Panc1 (cell line): ENCODE results near the gene KLB. TPM values are rescaled to one million over a fixed set of nuclear protein-coding genes. Genes with fewer than 3 reads are reported as not detected.

Experiments used
- ATAC-seq: fragments of 200-7000 bp; cut with Tn5 transposase; 2 replicates; pipeline ENCODE4 v1.9.1; 2020; ENCODE audit warnings: mild to moderate bottlenecking, moderate library complexity
- BruUV-seq: library from RNA; stranded (reverse); fragments of 400-500 nt; replicated peaks from 2 replicates; lab custom pipeline; 2021; lab: Mats Ljungman, UMichigan
- CTCF ChIA-PET: fragments of 300-600 bp; sonication (Branson Sonifier 250); formaldehyde crosslinking; loops from one replicate; lab custom pipeline; 2022; ENCODE audit warnings: antibody characterized with exemption; lab: Charles Lee
- POLR2A ChIA-PET: fragments of 300-600 bp; sonication (Branson Sonifier 250); formaldehyde crosslinking; loops from one replicate; lab custom pipeline; 2022; ENCODE audit warnings: antibody characterized with exemption; lab: Charles Lee
- DNase-seq: peaks from one replicate; pipeline ENCODE4 v3.0.0-alpha.2; 2010; ENCODE audit warnings: low read depth, low spot score
- H3K27ac ChIP-seq: 2 replicates; pipeline ENCODE4 v1.5.1; 2011; ENCODE audit warnings: mild to moderate bottlenecking, low read length, inconsistent platforms
- H3K27me3 ChIP-seq: fragments of 200-500 bp; sonication (Bioruptor generic); 2 replicates; pipeline ENCODE4 v1.6.0; 2014; ENCODE audit warnings: low read length, inconsistent platforms; ENCODE audit not compliant: control insufficient read depth, insufficient read depth
- H3K36me3 ChIP-seq: fragments of 200-500 bp; sonication (Bioruptor generic); 2 replicates; pipeline ENCODE4 v1.5.1; 2014; ENCODE audit warnings: inconsistent platforms, mild to moderate bottlenecking, low read length, moderate library complexity; ENCODE audit not compliant: control insufficient read depth, insufficient read depth
- H3K4me1 ChIP-seq: 2 replicates; pipeline ENCODE4 v1.5.1; 2011; ENCODE audit warnings: inconsistent platforms, mild to moderate bottlenecking, low read length, moderate library complexity; ENCODE audit not compliant: control insufficient read depth, insufficient read depth
- H3K4me3 ChIP-seq, 2 experiments: 2 replicates each; pipeline ENCODE4 v1.5.1; 2011 to 2012; ENCODE audit warnings: low read depth in 2 of 2, low read length in 2 of 2, mild to moderate bottlenecking in 2 of 2, inconsistent platforms in 1 of 2, moderate library complexity in 1 of 2
- H3K9me3 ChIP-seq: fragments of 200-500 bp; sonication (Bioruptor generic); 2 replicates; pipeline ENCODE4 v1.5.1; 2014; ENCODE audit warnings: low read depth, mild to moderate bottlenecking, inconsistent platforms, low read length, moderate library complexity; ENCODE audit not compliant: control insufficient read depth, insufficient read depth
- POLR2AphosphoS5 ChIP-seq: IDR thresholded peaks from 2 replicates; pipeline ENCODE4 v1.6.1; 2012; ENCODE audit warnings: mild to moderate bottlenecking, low read depth, low read length, moderate library complexity
- SIN3A ChIP-seq: IDR thresholded peaks from 2 replicates; pipeline ENCODE4 v1.6.1; 2012; ENCODE audit warnings: low read depth, mild to moderate bottlenecking, low read length, moderate library complexity, borderline replicate concordance; ENCODE audit not compliant: insufficient read depth
- TCF7L2 ChIP-seq: IDR thresholded peaks from 2 replicates; pipeline ENCODE4 v1.6.1; 2011; ENCODE audit warnings: mild to moderate bottlenecking, low read depth, low read length, inconsistent platforms
- in situ Hi-C: cut with HindIII; loops from 2 replicates; pipeline ENCODE4 v1.10.0; 2016; ENCODE audit warnings: low sequenced_read_pairs, low pct_unique_long_range_greater_than_20kb
- intact Hi-C: fragments of 100-400 bp; cut with micrococcal nuclease; formaldehyde crosslinking; loops from one replicate; pipeline ENCODE4 v1.10.0; 2022; ENCODE audit not compliant: unreplicated experiment
- total RNA-seq: library from RNA; stranded (reverse); gene quantifications from one replicate; pipeline ENCODE4 v1.2.1, GENCODE V29; 2021; ENCODE audit not compliant: unreplicated experiment
- TF ChIP-seq, protein P1 (sequence below): fragments of 450-650 bp; IDR thresholded peaks from 2 replicates; pipeline ENCODE4 v1.5.1; 2017; ENCODE audit warnings: mild to moderate bottlenecking
- TF ChIP-seq, protein P2 (sequence below), 2 experiments: IDR thresholded peaks; 2 replicates each; pipeline ENCODE4 v1.6.1; 2011 to 2012; ENCODE audit warnings: low read depth in 2 of 2, control low read depth in 1 of 2, low read length in 1 of 2, mild to moderate bottlenecking in 1 of 2, moderate library complexity in 1 of 2; ENCODE audit not compliant: insufficient read depth in 1 of 2

The KLB gene
- total RNA-seq, 1 experiment from 2014 or later = not detected

DNA sequence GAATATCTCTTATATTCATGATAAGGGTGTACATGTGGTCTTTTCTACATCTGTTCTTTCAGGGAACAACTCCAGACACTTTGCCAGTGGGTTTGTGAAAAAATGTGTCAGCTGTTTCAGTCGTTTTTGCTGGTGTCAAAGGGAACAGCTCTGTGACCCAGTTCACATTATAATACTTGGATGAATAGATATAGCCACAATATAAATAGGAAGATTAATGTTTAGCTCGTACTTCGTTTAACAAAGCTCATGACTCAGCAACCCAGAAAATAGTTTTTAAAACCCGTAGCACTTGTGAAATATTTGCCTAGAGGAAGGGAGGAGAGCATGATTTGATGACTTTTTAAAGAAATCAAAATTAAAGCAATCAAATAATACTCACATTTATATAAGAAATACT is 60.0 kb downstream of the KLB start:
- Histone ChIP-seq H3K27ac (no peak overlapping the region), H3K36me3 (peaks cover 6% of the 10 kb centered on the region), H3K4me3 (no peak overlapping the region), H3K4me1 (no peaks in the 10 kb centered on the region), H3K27me3 (no peaks in the 10 kb centered on the region), H3K9me3 (no peaks in the 10 kb centered on the region)
- ChIA-PET CTCF (no interaction called here), POLR2A (interaction anchor here (0.7 kb wide), 1 partner anchor 15 kb away, joined by 5 read pairs; no protein-coding TSS in a partner anchor)
- TF ChIP-seq, protein P1, sequence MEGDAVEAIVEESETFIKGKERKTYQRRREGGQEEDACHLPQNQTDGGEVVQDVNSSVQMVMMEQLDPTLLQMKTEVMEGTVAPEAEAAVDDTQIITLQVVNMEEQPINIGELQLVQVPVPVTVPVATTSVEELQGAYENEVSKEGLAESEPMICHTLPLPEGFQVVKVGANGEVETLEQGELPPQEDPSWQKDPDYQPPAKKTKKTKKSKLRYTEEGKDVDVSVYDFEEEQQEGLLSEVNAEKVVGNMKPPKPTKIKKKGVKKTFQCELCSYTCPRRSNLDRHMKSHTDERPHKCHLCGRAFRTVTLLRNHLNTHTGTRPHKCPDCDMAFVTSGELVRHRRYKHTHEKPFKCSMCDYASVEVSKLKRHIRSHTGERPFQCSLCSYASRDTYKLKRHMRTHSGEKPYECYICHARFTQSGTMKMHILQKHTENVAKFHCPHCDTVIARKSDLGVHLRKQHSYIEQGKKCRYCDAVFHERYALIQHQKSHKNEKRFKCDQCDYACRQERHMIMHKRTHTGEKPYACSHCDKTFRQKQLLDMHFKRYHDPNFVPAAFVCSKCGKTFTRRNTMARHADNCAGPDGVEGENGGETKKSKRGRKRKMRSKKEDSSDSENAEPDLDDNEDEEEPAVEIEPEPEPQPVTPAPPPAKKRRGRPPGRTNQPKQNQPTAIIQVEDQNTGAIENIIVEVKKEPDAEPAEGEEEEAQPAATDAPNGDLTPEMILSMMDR = no peak
- no peak for TF ChIP-seq TCF7L2
- TF ChIP-seq, protein P2, sequence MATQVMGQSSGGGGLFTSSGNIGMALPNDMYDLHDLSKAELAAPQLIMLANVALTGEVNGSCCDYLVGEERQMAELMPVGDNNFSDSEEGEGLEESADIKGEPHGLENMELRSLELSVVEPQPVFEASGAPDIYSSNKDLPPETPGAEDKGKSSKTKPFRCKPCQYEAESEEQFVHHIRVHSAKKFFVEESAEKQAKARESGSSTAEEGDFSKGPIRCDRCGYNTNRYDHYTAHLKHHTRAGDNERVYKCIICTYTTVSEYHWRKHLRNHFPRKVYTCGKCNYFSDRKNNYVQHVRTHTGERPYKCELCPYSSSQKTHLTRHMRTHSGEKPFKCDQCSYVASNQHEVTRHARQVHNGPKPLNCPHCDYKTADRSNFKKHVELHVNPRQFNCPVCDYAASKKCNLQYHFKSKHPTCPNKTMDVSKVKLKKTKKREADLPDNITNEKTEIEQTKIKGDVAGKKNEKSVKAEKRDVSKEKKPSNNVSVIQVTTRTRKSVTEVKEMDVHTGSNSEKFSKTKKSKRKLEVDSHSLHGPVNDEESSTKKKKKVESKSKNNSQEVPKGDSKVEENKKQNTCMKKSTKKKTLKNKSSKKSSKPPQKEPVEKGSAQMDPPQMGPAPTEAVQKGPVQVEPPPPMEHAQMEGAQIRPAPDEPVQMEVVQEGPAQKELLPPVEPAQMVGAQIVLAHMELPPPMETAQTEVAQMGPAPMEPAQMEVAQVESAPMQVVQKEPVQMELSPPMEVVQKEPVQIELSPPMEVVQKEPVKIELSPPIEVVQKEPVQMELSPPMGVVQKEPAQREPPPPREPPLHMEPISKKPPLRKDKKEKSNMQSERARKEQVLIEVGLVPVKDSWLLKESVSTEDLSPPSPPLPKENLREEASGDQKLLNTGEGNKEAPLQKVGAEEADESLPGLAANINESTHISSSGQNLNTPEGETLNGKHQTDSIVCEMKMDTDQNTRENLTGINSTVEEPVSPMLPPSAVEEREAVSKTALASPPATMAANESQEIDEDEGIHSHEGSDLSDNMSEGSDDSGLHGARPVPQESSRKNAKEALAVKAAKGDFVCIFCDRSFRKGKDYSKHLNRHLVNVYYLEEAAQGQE (IDR thresholded peaks at IDR 0.05; ENCODE audit: insufficient read depth in 1 of 2, low read depth in 2 of 2, low read length in 1 of 2) = no peak
- TF ChIP-seq SIN3A = no peak
- TF ChIP-seq POLR2AphosphoS5 = no peak
- intact Hi-C loops (no loop called here), in situ Hi-C loops (no loop called here)
- DNase-seq = no peak
- BruUV-seq = no TSS peak
- no peak for ATAC-seq

DNA sequence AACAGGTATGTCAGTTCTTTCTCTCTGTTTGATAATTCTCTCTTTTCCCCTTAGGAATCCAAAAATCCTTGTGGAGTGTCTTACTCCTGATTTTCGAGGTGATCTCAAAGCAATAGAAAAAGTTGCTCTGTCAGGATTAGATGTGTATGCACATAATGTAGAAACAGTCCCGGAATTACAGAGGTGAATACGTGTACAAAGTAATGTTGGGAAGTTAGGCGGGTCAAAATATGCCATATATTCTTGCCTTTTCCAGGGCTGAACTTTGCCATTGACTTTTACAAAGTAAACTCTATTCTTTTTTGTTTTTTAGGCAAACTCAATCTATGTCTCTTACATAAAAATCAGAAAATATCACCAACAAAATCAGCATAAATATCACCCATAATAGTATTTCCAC is 60.7 kb downstream of the KLB start:
- Histone ChIP-seq H3K36me3 (peaks cover 6% of the 10 kb centered on the region), H3K9me3 (no peaks in the 10 kb centered on the region), H3K27ac (no peak overlapping the region), H3K4me3 (no peak overlapping the region), H3K4me1 (no peaks in the 10 kb centered on the region), H3K27me3 (no peaks in the 10 kb centered on the region)
- no peak for ATAC-seq
- DNase-seq = no peak
- ChIA-PET CTCF (no interaction called here), POLR2A (no interaction called here)
- TF ChIP-seq, protein P1 = no peak
- no peak for TF ChIP-seq TCF7L2
- TF ChIP-seq, protein P2 (IDR thresholded peaks at IDR 0.05; ENCODE audit: insufficient read depth in 1 of 2, low read depth in 2 of 2, low read length in 1 of 2) = no peak
- TF ChIP-seq SIN3A = no peak
- TF ChIP-seq POLR2AphosphoS5 = no peak
- intact Hi-C loops (no loop called here), in situ Hi-C loops (no loop called here)
- BruUV-seq = no TSS peak
